Measurements from ENCODE around the gene ZSCAN1.

DNA sequence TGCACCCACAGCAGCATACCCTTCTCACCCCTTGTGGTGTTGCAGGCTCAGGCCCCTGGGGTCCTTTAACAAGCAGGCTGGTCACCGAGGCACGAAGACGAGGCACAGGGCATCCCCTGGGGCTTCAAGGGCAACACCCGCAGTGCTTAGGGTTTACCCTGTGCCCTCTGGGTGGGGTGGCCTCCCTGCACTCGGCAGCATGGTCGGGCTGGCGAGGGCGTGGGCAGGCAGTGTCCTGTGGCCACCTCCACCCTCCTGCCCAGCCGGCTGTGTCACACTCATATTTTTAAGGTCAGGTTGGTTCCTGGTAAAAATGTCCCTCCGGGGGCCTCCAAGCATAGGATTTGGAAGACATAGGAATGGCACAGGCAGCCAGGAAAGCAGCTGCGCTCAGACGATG, 13.8 kb downstream of the ZSCAN1 start:
- no peak for TF ChIP-seq ASH2L (IDR thresholded peaks at IDR 0.05; ENCODE audit: borderline replicate concordance, low read depth)
- no peak for TF ChIP-seq POLR2A (IDR thresholded peaks at IDR 0.05; ENCODE audit: low read depth, low read length)
- no peak for TF ChIP-seq MTA2 (IDR thresholded peaks at IDR 0.05; ENCODE audit: low read depth)
- TF ChIP-seq, protein P1, sequence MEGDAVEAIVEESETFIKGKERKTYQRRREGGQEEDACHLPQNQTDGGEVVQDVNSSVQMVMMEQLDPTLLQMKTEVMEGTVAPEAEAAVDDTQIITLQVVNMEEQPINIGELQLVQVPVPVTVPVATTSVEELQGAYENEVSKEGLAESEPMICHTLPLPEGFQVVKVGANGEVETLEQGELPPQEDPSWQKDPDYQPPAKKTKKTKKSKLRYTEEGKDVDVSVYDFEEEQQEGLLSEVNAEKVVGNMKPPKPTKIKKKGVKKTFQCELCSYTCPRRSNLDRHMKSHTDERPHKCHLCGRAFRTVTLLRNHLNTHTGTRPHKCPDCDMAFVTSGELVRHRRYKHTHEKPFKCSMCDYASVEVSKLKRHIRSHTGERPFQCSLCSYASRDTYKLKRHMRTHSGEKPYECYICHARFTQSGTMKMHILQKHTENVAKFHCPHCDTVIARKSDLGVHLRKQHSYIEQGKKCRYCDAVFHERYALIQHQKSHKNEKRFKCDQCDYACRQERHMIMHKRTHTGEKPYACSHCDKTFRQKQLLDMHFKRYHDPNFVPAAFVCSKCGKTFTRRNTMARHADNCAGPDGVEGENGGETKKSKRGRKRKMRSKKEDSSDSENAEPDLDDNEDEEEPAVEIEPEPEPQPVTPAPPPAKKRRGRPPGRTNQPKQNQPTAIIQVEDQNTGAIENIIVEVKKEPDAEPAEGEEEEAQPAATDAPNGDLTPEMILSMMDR (IDR thresholded peaks at IDR 0.05 in 2 of 3, conservative IDR thresholded peaks at IDR 0.05 in 1 of 3; ENCODE audit: control insufficient read depth in 2 of 3, extremely low read depth in 1 of 3, insufficient read depth in 1 of 3, low read depth in 3 of 3, low read length in 3 of 3): no peak
- TF ChIP-seq CHD2 (IDR thresholded peaks at IDR 0.05; ENCODE audit: borderline replicate concordance, low read depth, low read length): no peak
- TF ChIP-seq, protein P2, sequence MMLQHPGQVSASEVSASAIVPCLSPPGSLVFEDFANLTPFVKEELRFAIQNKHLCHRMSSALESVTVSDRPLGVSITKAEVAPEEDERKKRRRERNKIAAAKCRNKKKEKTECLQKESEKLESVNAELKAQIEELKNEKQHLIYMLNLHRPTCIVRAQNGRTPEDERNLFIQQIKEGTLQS (IDR thresholded peaks at IDR 0.05; ENCODE audit: borderline replicate concordance, extremely low read depth, low read depth, low read length): no peak
- no peak for TF ChIP-seq SMC3 (IDR thresholded peaks at IDR 0.05; ENCODE audit: borderline replicate concordance, low read length)
- no peak for TF ChIP-seq POLR2AphosphoS5 (IDR thresholded peaks at IDR 0.05; ENCODE audit: low read length)
- TF ChIP-seq TCF12 (IDR thresholded peaks at IDR 0.05; ENCODE audit: low read depth, low read length): no peak
- TF ChIP-seq POU2F2 (IDR thresholded peaks at IDR 0.05; ENCODE audit: borderline replicate concordance, low read depth, low read length): no peak
- TF ChIP-seq, protein P3, sequence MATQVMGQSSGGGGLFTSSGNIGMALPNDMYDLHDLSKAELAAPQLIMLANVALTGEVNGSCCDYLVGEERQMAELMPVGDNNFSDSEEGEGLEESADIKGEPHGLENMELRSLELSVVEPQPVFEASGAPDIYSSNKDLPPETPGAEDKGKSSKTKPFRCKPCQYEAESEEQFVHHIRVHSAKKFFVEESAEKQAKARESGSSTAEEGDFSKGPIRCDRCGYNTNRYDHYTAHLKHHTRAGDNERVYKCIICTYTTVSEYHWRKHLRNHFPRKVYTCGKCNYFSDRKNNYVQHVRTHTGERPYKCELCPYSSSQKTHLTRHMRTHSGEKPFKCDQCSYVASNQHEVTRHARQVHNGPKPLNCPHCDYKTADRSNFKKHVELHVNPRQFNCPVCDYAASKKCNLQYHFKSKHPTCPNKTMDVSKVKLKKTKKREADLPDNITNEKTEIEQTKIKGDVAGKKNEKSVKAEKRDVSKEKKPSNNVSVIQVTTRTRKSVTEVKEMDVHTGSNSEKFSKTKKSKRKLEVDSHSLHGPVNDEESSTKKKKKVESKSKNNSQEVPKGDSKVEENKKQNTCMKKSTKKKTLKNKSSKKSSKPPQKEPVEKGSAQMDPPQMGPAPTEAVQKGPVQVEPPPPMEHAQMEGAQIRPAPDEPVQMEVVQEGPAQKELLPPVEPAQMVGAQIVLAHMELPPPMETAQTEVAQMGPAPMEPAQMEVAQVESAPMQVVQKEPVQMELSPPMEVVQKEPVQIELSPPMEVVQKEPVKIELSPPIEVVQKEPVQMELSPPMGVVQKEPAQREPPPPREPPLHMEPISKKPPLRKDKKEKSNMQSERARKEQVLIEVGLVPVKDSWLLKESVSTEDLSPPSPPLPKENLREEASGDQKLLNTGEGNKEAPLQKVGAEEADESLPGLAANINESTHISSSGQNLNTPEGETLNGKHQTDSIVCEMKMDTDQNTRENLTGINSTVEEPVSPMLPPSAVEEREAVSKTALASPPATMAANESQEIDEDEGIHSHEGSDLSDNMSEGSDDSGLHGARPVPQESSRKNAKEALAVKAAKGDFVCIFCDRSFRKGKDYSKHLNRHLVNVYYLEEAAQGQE (IDR thresholded peaks at IDR 0.05; ENCODE audit: low read depth, low read length): no peak
- no peak for TF ChIP-seq SIN3A (IDR thresholded peaks at IDR 0.05; ENCODE audit: low read depth, low read length)
- no peak for TF ChIP-seq MTA3 (IDR thresholded peaks at IDR 0.05; ENCODE audit: borderline replicate concordance, low read length)
- no peak for TF ChIP-seq RFX5 (IDR thresholded peaks at IDR 0.05; ENCODE audit: low read depth, low read length)

Data from GM12878 (cell line).